Lower leg skin (tissue), 3 donors: ENCODE results near the gene TCAIM.

Experiments
- CTCF ChIP-seq, 3 donors: fragments of 450-650 bp; IDR thresholded peaks; one replicate each; pipeline ENCODE4 v1.5.1; 2016; ENCODE audit warnings: antibody characterized with exemption in 3 of 3, mild to moderate bottlenecking in 3 of 3, moderate library complexity in 2 of 3
- POLR2A ChIP-seq, 2 donors: fragments of 450-650 bp; IDR thresholded peaks; one replicate each; pipeline ENCODE4 v1.6.1; 2016 to 2017; ENCODE audit warnings: antibody characterized with exemption in 2 of 2, mild to moderate bottlenecking in 1 of 2, moderate library complexity in 1 of 2

GRCh38 chr3:44439499-44440295 lies 101.1 kb downstream of the TCAIM start:
- TF ChIP-seq CTCF (IDR thresholded peaks at IDR 0.05) (peak in 1 of 3 donors; percentile 45), POLR2A (IDR thresholded peaks at IDR 0.05) (no peak)
